Measurements from ENCODE around the gene VAV3. TPM values are rescaled to one million over a fixed set of nuclear protein-coding genes. Genes with fewer than 3 reads are reported as not detected.

Gene VAV3
- total and polyA plus RNA-seq, 2 of the 8 experiments (the other 6 are each of a cell fraction or from before 2014, with no cell fraction given) = 2.9 to 7.9 TPM

- Histone ChIP-seq H3K18ac (ENCODE audit: extremely low read depth, low read length) (no peak overlapping the region), H3K79me1 (ENCODE audit: low read depth, low read length) (no peaks in the 10 kb centered on the region), H2BK120ac (replicated peaks; ENCODE audit: low read depth, low read length) (no peak overlapping the region), H3K4ac (replicated peaks; ENCODE audit: insufficient read length, low read depth, low read length) (no peak overlapping the region), H3K4me1 (replicated peaks in 1 of 4; ENCODE audit: control insufficient read depth in 3 of 4, insufficient read depth in 4 of 4, low read length in 3 of 4) (peaks cover 0 to 7% (median 0%) of the 10 kb centered on the region in 4 experiments; a peak in 1 of 7 replicates), H3K9me3 (ENCODE audit: insufficient read depth in 2 of 2, low read depth in 1 of 2, low read length in 1 of 2) (no peaks in the 10 kb centered on the region), H3K27ac (ENCODE audit: low read depth, low read length) (no peak overlapping the region), H3K4me3 (ENCODE audit: extremely low read depth in 1 of 4, insufficient read depth in 2 of 4, low read depth in 3 of 4, low read length in 4 of 4) (no peak overlapping the region), H2AK5ac (ENCODE audit: low read depth, low read length) (no peak overlapping the region), H3K23me2 (ENCODE audit: low read depth, low read length) (no peaks in the 10 kb centered on the region), H3K14ac (ENCODE audit: insufficient read length) (no peak overlapping the region), H2AFZ (ENCODE audit: low read length) (no peak overlapping the region), H3K9ac (replicated peaks in 1 of 4; ENCODE audit: extremely low read depth in 1 of 4, low read depth in 3 of 4, low read length in 3 of 4) (no peak overlapping the region), H2BK12ac (ENCODE audit: low read depth, low read length) (no peak overlapping the region), H3K4me2 (ENCODE audit: insufficient read depth in 1 of 2, low read depth in 2 of 2, low read length in 2 of 2) (no peak overlapping the region), H3K56ac (replicated peaks; ENCODE audit: insufficient read length, low read depth, low read length) (no peak overlapping the region), H4K5ac (ENCODE audit: insufficient read length, low read depth, low read length) (no peak overlapping the region), H3K79me2 (ENCODE audit: control insufficient read depth in 1 of 2, insufficient read depth in 2 of 2, low read length in 2 of 2) (no peaks in the 10 kb centered on the region), H3K36me3 (ENCODE audit: control insufficient read depth in 2 of 4, insufficient read depth in 4 of 4, low read length in 3 of 4) (no peaks in the 10 kb centered on the region), H3K23ac (ENCODE audit: insufficient read length) (no peak overlapping the region), H2BK15ac (ENCODE audit: low read length) (no peak overlapping the region), H2BK20ac (ENCODE audit: low read length) (no peak overlapping the region), H4K8ac (ENCODE audit: extremely low read depth, insufficient read depth, low read length) (no peak overlapping the region), H3K27me3 (replicated peaks in 1 of 4; ENCODE audit: control insufficient read depth in 3 of 4, extremely low read depth in 1 of 4, insufficient read depth in 3 of 4, low read length in 3 of 4) (no peaks in the 10 kb centered on the region), H2BK5ac (ENCODE audit: low read depth, low read length) (no peak overlapping the region), H4K91ac (replicated peaks; ENCODE audit: insufficient read length, low read length) (no peak overlapping the region), H4K20me1 (replicated peaks in 1 of 2; ENCODE audit: control insufficient read depth in 1 of 2, insufficient read depth in 2 of 2, low read length in 2 of 2) (no peaks in the 10 kb centered on the region)
- TF ChIP-seq EP300 (IDR thresholded peaks at IDR 0.05; ENCODE audit: borderline replicate concordance in 1 of 2, low read depth in 2 of 2, low read length in 2 of 2) = no peak
- peak; percentile 47 to 59 (median 56) for TF ChIP-seq CTCF (IDR thresholded peaks at IDR 0.05; ENCODE audit: control extremely low read depth in 1 of 3, insufficient read depth in 1 of 3, low read depth in 1 of 3, low read length in 3 of 3)
- no peak for TF ChIP-seq TCF12 (IDR thresholded peaks at IDR 0.05; ENCODE audit: low read depth, low read length)
- no peak for TF ChIP-seq ATF2 (IDR thresholded peaks at IDR 0.05; ENCODE audit: low read length)
- TF ChIP-seq MAFK (IDR thresholded peaks at IDR 0.05; ENCODE audit: low read depth, low read length) = no peak
- peak in 1 of 2 experiments; percentile 40; a peak in 2 of 4 replicates for TF ChIP-seq RAD21 (IDR thresholded peaks at IDR 0.05 in 1 of 2, conservative IDR thresholded peaks at IDR 0.05 in 1 of 2; ENCODE audit: low read depth in 2 of 2, low read length in 2 of 2)
- TF ChIP-seq POLR2A (IDR thresholded peaks at IDR 0.05; ENCODE audit: control extremely low read depth in 1 of 2, low read depth in 2 of 2, low read length in 2 of 2) = no peak
- WGBS, 2 experiments (ENCODE audit: extremely low coverage in 1 of 2, insufficient coverage in 1 of 2, insufficient read length in 1 of 2, insufficient replicate concordance in 2 of 2, low coverage in 1 of 2, low lambda C conversion rate in 2 of 2, missing lambda C conversion rate in 1 of 2) = 84% methylated on average over 2 of the region's 2 CpGs; no CpG with 5 or more reads in 1 of the 2 experiments
- FAIRE-seq = no peak
- POLR2A ChIA-PET (ENCODE audit: partially characterized antibody) = no interaction called here
- CTCF ChIA-PET (ENCODE audit: partially characterized antibody) = interaction anchor here (0.7 to 3.3 kb wide), 10 partner anchors 9 to 463 kb away, joined by 3 to 22 read pairs (median 4); no protein-coding TSS in a partner anchor
- DNase-seq (ENCODE audit: low read depth in 1 of 2, low spot score in 2 of 2) = no peak
Measured at GRCh38 chr1:107739651-107740050, 225.3 kb downstream of the VAV3 start.
